A549 (cell line): ENCODE results near the gene POGK. TPM values are rescaled to one million over a fixed set of nuclear protein-coding genes. Genes with fewer than 3 reads are reported as not detected.

Experiments
- ATAC-seq, 2 experiments: fragments of 200-7000 bp in 1 of 2; fragments of >200 bp in 1 of 2; cut with Nextera tagmentation in 1 of 2; cut with Tn5 transposase in 1 of 2; 3 replicates each; pipeline versions ENCODE4 v1.8.0 to v1.9.1; 2018 to 2020; ENCODE audit warnings: mild to moderate bottlenecking in 1 of 2, moderate library complexity in 1 of 2
- CTCF ChIA-PET: fragments of 300-600 bp; sonication (Branson Sonifier 250); formaldehyde crosslinking; extraction: SDS; loops from one replicate; lab custom pipeline; 2021; ENCODE audit warnings: antibody characterized with exemption, inconsistent platforms; lab: Yijun Ruan, JAX
- POLR2A ChIA-PET: fragments of 350-600 bp; formaldehyde crosslinking; extraction: SDS; loops from one replicate; lab custom pipeline; 2021; ENCODE audit warnings: antibody characterized with exemption, inconsistent platforms; lab: Yijun Ruan, JAX
- DNase-seq, 2 experiments: peaks; one replicate each; pipeline versions ENCODE4 v3.0.0 to v3.0.0-alpha.2; 2011 to 2016; ENCODE audit warnings: low read depth in 1 of 2, low spot score in 1 of 2
- FAIRE-seq: peaks from 2 replicates; lab custom pipeline; 2011; peaks lifted over from hg19 to GRCh38; lab: Jason Lieb, UNC
- H3K27ac ChIP-seq, 2 experiments: fragments of >200 bp; sonication (Bioruptor Twin); formaldehyde crosslinking; 3 replicates each; pipeline ENCODE4 v1.5.1; 2016 to 2017
- H3K4me1 ChIP-seq: fragments of >200 bp; sonication (Bioruptor Twin); formaldehyde crosslinking; 3 replicates; pipeline ENCODE4 v1.6.1; 2016
- H3K4me2 ChIP-seq: fragments of >200 bp; sonication (Bioruptor Twin); formaldehyde crosslinking; 3 replicates; pipeline ENCODE4 v1.6.1; 2016
- H3K4me3 ChIP-seq: fragments of >200 bp; sonication (Bioruptor Twin); formaldehyde crosslinking; 3 replicates; pipeline ENCODE4 v1.5.1; 2016
- H3K9me3 ChIP-seq: fragments of >200 bp; sonication (Bioruptor Twin); formaldehyde crosslinking; 3 replicates; pipeline ENCODE4 v1.6.1; 2016
- ATOH8 ChIP-seq: fragments of 250-450 bp; sonication (Bioruptor Pico); IDR thresholded peaks from 2 replicates; pipeline ENCODE4 v1.5.0; 2020; ENCODE audit warnings: low read depth, mild to moderate bottlenecking, moderate library complexity
- BCL3 ChIP-seq: fragments of >200 bp; sonication (Bioruptor Twin); formaldehyde crosslinking; IDR thresholded peaks from 3 replicates; pipeline ENCODE4 v1.6.1; 2016
- CEBPB ChIP-seq, 2 experiments: fragments of >200 bp in 1 of 2; sonication (Bioruptor Twin) in 1 of 2; formaldehyde crosslinking in 1 of 2; IDR thresholded peaks; 2 replicates each; pipeline ENCODE4 v1.6.1; 2012 to 2016
- CHD2 ChIP-seq: fragments of 150-350 bp; IDR thresholded peaks from 2 replicates; pipeline ENCODE4 v1.6.1; 2014; ENCODE audit warnings: low read length; ENCODE audit not compliant: partially characterized antibody
- CTCF ChIP-seq: fragments of >200 bp; sonication (Bioruptor Twin); formaldehyde crosslinking; IDR thresholded peaks from 3 replicates; pipeline ENCODE4 v1.5.1; 2016
- E2F6 ChIP-seq: IDR thresholded peaks from 2 replicates; pipeline ENCODE4 v1.6.1; 2012; ENCODE audit warnings: low read depth, borderline replicate concordance
- EHF ChIP-seq: fragments of 250-450 bp; sonication (Bioruptor Pico); IDR thresholded peaks from 2 replicates; pipeline ENCODE4 v1.5.0; 2020; ENCODE audit warnings: mild to moderate bottlenecking
- EHMT2 ChIP-seq: fragments of 200-600 bp; sonication (generic); IDR thresholded peaks from 2 replicates; pipeline ENCODE4 v1.6.1; 2016; ENCODE audit warnings: antibody characterized with exemption, low read depth, mild to moderate bottlenecking, moderate library complexity
- HEYL ChIP-seq: fragments of 250-450 bp; sonication (Bioruptor Pico); IDR thresholded peaks from 2 replicates; pipeline ENCODE4 v1.8.0; 2021; ENCODE audit warnings: mild to moderate bottlenecking, moderate library complexity
- MAFK ChIP-seq: fragments of 450-650 bp; IDR thresholded peaks from 2 replicates; pipeline ENCODE4 v1.6.1; 2014; ENCODE audit not compliant: partially characterized antibody
- NFE2L2 ChIP-seq: fragments of 150-350 bp; conservative IDR thresholded peaks from 2 replicates; pipeline ENCODE4 v1.6.1; 2014; ENCODE audit warnings: low read length
- PHF8 ChIP-seq: fragments of 200-600 bp; sonication (generic); IDR thresholded peaks from 2 replicates; pipeline ENCODE4 v1.6.1; 2016; ENCODE audit warnings: low read depth, mild to moderate bottlenecking, antibody characterized with exemption, moderate library complexity, borderline replicate concordance
- RAD21 ChIP-seq, 2 experiments: fragments of >200 bp in 1 of 2; sonication (Bioruptor Twin) in 1 of 2; formaldehyde crosslinking in 1 of 2; IDR thresholded peaks in 1 of 2; conservative IDR thresholded peaks in 1 of 2; 2 replicates in 1 of 2; 3 replicates in 1 of 2; pipeline ENCODE4 v1.6.1; 2012 to 2018; ENCODE audit warnings: inconsistent platforms in 1 of 2
- SREBF2 ChIP-seq: fragments of 450-650 bp; IDR thresholded peaks from 2 replicates; pipeline ENCODE4 v1.6.1; 2014; ENCODE audit warnings: mild to moderate bottlenecking, moderate library complexity
- TP53 ChIP-seq: fragments of 250-450 bp; sonication (Bioruptor Pico); IDR thresholded peaks from 2 replicates; pipeline ENCODE4 v1.5.0; 2021; ENCODE audit warnings: mild to moderate bottlenecking, moderate library complexity
- WGBS: methylation state at CpG from one replicate; pipeline ENCODE4 v1.1.6; 2017; ENCODE audit errors: missing lambda C conversion rate; 5-methylcytosine and 5-hydroxymethylcytosine counted together
- polyA plus RNA-seq, 4 experiments: library from polyadenylated mRNA; depleted of rRNA in 3 of 4; stranded (reverse); fragments of >200 nt; fragmentation: RNase III in 1 of 4; extraction: RNeasy Plus Mini Kit Qiagen cat#74134 plus additional on column Dnase treatment in 1 of 4; gene quantifications; 2 replicates in 3 of 4; 3 replicates in 1 of 4; pipeline ENCODE4 v1.2.3, GENCODE V29; 2011 to 2017

POGK gene
- polyA plus RNA-seq, 2 of the 4 experiments (the other 2 are of a cell fraction), result 27.4 to 37.2 TPM

- TF ChIP-seq E2F6 (no peak), EHMT2 (no peak), MAFK (no peak), TP53 (CRISPR knock-in tag) (no peak), CEBPB (IDR thresholded peaks at IDR 0.05) (no peak), PHF8 (no peak), RAD21 (conservative IDR thresholded peaks at IDR 0.05 in 1 of 2, IDR thresholded peaks at IDR 0.05 in 1 of 2) (no peak), NFE2L2 (no peak)
Measured at GRCh38 chr1:166840309-166841274, 1.3 kb downstream of the POGK start (continued).

- DNase-seq, result no peak
- CTCF ChIA-PET, result no interaction called here
- WGBS, result 99% methylated on average over 6 of the region's 6 CpGs
- ATAC-seq, result no peak
- H3K4me3 ChIP-seq, result no peak overlapping the region
- no peak overlapping the region for H3K4me2 ChIP-seq
- H3K27ac ChIP-seq, result no peak overlapping the region
- POLR2A ChIA-PET, result no interaction called here
- TF ChIP-seq SREBF2 (no peak), EHMT2 (no peak), BCL3 (no peak), MAFK (no peak), CTCF (no peak), ATOH8 (CRISPR knock-in tag) (no peak), RAD21 (conservative IDR thresholded peaks at IDR 0.05 in 1 of 2, IDR thresholded peaks at IDR 0.05 in 1 of 2) (no peak), HEYL (CRISPR knock-in tag) (no peak), CHD2 (no peak)
- no peaks in the 10 kb centered on the region for H3K9me3 ChIP-seq
- FAIRE-seq, result no peak
- H3K4me1 ChIP-seq, result peaks cover 15% of the 10 kb centered on the region
Measured at GRCh38 chr1:166843322-166843721, 4.0 kb downstream of the POGK start.

- Histone ChIP-seq H3K4me1 (peaks cover 12% of the 10 kb centered on the region), H3K27ac (no peak overlapping the region), H3K4me2 (no peak overlapping the region), H3K4me3 (no peak overlapping the region), H3K9me3 (no peaks in the 10 kb centered on the region)
- DNase-seq (no peak), FAIRE-seq (no peak), ATAC-seq (no peak)
- no peak for TF ChIP-seq EHF (CRISPR knock-in tag)
- CTCF ChIA-PET, result no interaction called here
- POLR2A ChIA-PET, result no interaction called here
- 88% methylated on average over 7 of the region's 7 CpGs for WGBS
Measured at GRCh38 chr1:166843769-166844596, 4.7 kb downstream of the POGK start.
